WTC11 (cell line): ENCODE measurements around the gene SRRM2. TPM values are rescaled to one million over a fixed set of nuclear protein-coding genes. Genes with fewer than 3 reads are reported as not detected.

Experiments
- ATAC-seq: fragments of 200-7000 bp; cut with Tn5 transposase; 2 replicates; pipeline ENCODE4 v1.10.0; 2021; ENCODE audit warnings: mild to moderate bottlenecking, moderate library complexity
- CTCF ChIA-PET: fragments of 300-600 bp; sonication (Branson Sonifier 250); formaldehyde crosslinking; loops from one replicate; lab custom pipeline; 2021; ENCODE audit warnings: antibody characterized with exemption; lab: Charles Lee
- POLR2A ChIA-PET: fragments of 350-600 bp; sonication (Branson Sonifier 250); formaldehyde crosslinking; loops from one replicate; lab custom pipeline; 2021; ENCODE audit warnings: antibody characterized with exemption; lab: Charles Lee
- DNase-seq: peaks from one replicate; pipeline ENCODE4 v3.0.0; 2021; ENCODE audit warnings: low spot score
- H3K27ac Mint-ChIP-seq: 2 replicates; pipeline ENCODE4 v1.8.0; 2021; ENCODE audit warnings: mixed read lengths
- H3K27me3 Mint-ChIP-seq: 2 replicates; pipeline ENCODE4 v1.8.0; 2021; ENCODE audit warnings: low read depth, mild to moderate bottlenecking, moderate library complexity, mixed read lengths
- H3K36me3 Mint-ChIP-seq: 2 replicates; pipeline ENCODE4 v1.8.0; 2021; ENCODE audit warnings: mixed read lengths
- H3K4me1 Mint-ChIP-seq: 2 replicates; pipeline ENCODE4 v1.8.0; 2022; ENCODE audit warnings: mixed read lengths
- H3K4me3 Mint-ChIP-seq: 2 replicates; pipeline ENCODE4 v1.8.0; 2021; ENCODE audit warnings: mild to moderate bottlenecking, moderate library complexity, mixed read lengths
- H3K9me3 Mint-ChIP-seq: 2 replicates; pipeline ENCODE4 v1.8.0; 2021; ENCODE audit warnings: mixed read lengths
- AR ChIP-seq: fragments of 250-450 bp; sonication (Bioruptor Pico); IDR thresholded peaks from 2 replicates; pipeline ENCODE4 v1.9.0; 2021; ENCODE audit warnings: mild to moderate bottlenecking
- ATF1 ChIP-seq: sonication (generic); formaldehyde crosslinking; IDR thresholded peaks from 2 replicates; pipeline ENCODE4 v1.8.1; 2023; ENCODE audit warnings: mild to moderate bottlenecking, moderate library complexity, missing genetic modification reagents
- CBFB ChIP-seq: sonication (generic); formaldehyde crosslinking; IDR thresholded peaks from 2 replicates; pipeline ENCODE4 v1.8.1; 2022; ENCODE audit warnings: mild to moderate bottlenecking, low read depth, missing genetic modification reagents
- CREB1 ChIP-seq: sonication (generic); formaldehyde crosslinking; IDR thresholded peaks from 2 replicates; pipeline ENCODE4 v1.8.0; 2023; ENCODE audit warnings: mild to moderate bottlenecking, missing genetic modification reagents
- E2F5 ChIP-seq: sonication (generic); formaldehyde crosslinking; IDR thresholded peaks from 2 replicates; pipeline ENCODE4 v1.8.1; 2022; ENCODE audit warnings: mild to moderate bottlenecking, moderate library complexity, missing genetic modification reagents
- ETV6 ChIP-seq: sonication (generic); formaldehyde crosslinking; IDR thresholded peaks from 2 replicates; pipeline ENCODE4 v1.8.1; 2022; ENCODE audit warnings: mild to moderate bottlenecking, missing genetic modification reagents
- FOXJ3 ChIP-seq: sonication (generic); formaldehyde crosslinking; IDR thresholded peaks from 2 replicates; pipeline ENCODE4 v1.9.0; 2021; ENCODE audit warnings: missing genetic modification reagents, mild to moderate bottlenecking, borderline replicate concordance
- FOXK1 ChIP-seq: sonication (generic); formaldehyde crosslinking; IDR thresholded peaks from 2 replicates; pipeline ENCODE4 v1.8.0; 2022; ENCODE audit warnings: mild to moderate bottlenecking, moderate library complexity, missing genetic modification reagents
- FOXP4 ChIP-seq: sonication (generic); formaldehyde crosslinking; IDR thresholded peaks from 2 replicates; pipeline ENCODE4 v1.8.0; 2022; ENCODE audit warnings: mild to moderate bottlenecking, missing genetic modification reagents
- GABPB1 ChIP-seq: sonication (generic); formaldehyde crosslinking; IDR thresholded peaks from 2 replicates; pipeline ENCODE4 v1.8.1; 2023; ENCODE audit warnings: mild to moderate bottlenecking, missing genetic modification reagents
- GRHL2 ChIP-seq: fragments of 250-450 bp; sonication (Bioruptor Pico); IDR thresholded peaks from 2 replicates; pipeline ENCODE4 v1.8.0; 2022; ENCODE audit warnings: mild to moderate bottlenecking, moderate library complexity; ENCODE audit not compliant: insufficient replicate concordance, severe bottlenecking
- GTF2I ChIP-seq: fragments of 250-450 bp; sonication (Bioruptor Pico); conservative IDR thresholded peaks from 2 replicates; pipeline ENCODE4 v1.4.0; 2021; ENCODE audit warnings: mild to moderate bottlenecking
- HMGA2 ChIP-seq: fragments of 250-450 bp; sonication (Bioruptor Pico); IDR thresholded peaks from 2 replicates; pipeline ENCODE4 v1.4.0; 2021; ENCODE audit warnings: mild to moderate bottlenecking, moderate library complexity
- JUN ChIP-seq: sonication (generic); formaldehyde crosslinking; IDR thresholded peaks from 2 replicates; pipeline ENCODE4 v1.8.0; 2023; ENCODE audit warnings: mild to moderate bottlenecking, missing genetic modification reagents
- NFATC4 ChIP-seq: fragments of 250-450 bp; sonication (Bioruptor Pico); IDR thresholded peaks from 2 replicates; pipeline ENCODE4 v1.9.0; 2021; ENCODE audit warnings: mild to moderate bottlenecking
- OVOL2 ChIP-seq: fragments of 250-450 bp; sonication (Bioruptor Pico); IDR thresholded peaks from 2 replicates; pipeline ENCODE4 v1.9.0; 2021; ENCODE audit warnings: mild to moderate bottlenecking, borderline replicate concordance
- PRRX2 ChIP-seq: fragments of 250-450 bp; sonication (Bioruptor Pico); IDR thresholded peaks from 2 replicates; pipeline ENCODE4 v1.8.0; 2021; ENCODE audit warnings: mild to moderate bottlenecking
- SMAD3 ChIP-seq: sonication (generic); formaldehyde crosslinking; IDR thresholded peaks from 2 replicates; pipeline ENCODE4 v1.8.0; 2022; ENCODE audit warnings: missing genetic modification reagents, mild to moderate bottlenecking, borderline replicate concordance
- SOX15 ChIP-seq: fragments of 250-450 bp; sonication (Bioruptor Pico); IDR thresholded peaks from 2 replicates; pipeline ENCODE4 v1.9.0; 2021; ENCODE audit warnings: mild to moderate bottlenecking
- total RNA-seq: library from RNA; stranded (reverse); gene quantifications from 3 replicates; pipeline ENCODE4 v1.2.3, GENCODE V29; 2021
- TF ChIP-seq, protein P1 (sequence below): sonication (generic); formaldehyde crosslinking; IDR thresholded peaks from 2 replicates; pipeline ENCODE4 v1.8.1; 2023; ENCODE audit warnings: mild to moderate bottlenecking, moderate library complexity, missing genetic modification reagents
- TF ChIP-seq, protein P2 (sequence below): sonication (generic); formaldehyde crosslinking; IDR thresholded peaks from 2 replicates; pipeline ENCODE4 v1.8.0; 2023; ENCODE audit warnings: missing genetic modification reagents
- TF ChIP-seq, protein P3 (sequence below): fragments of 250-450 bp; sonication (Bioruptor Pico); IDR thresholded peaks from 2 replicates; pipeline ENCODE4 v1.9.0; 2021; ENCODE audit warnings: mild to moderate bottlenecking
- TF ChIP-seq, protein P4 (sequence below): fragments of 250-450 bp; sonication (Bioruptor Pico); IDR thresholded peaks from 2 replicates; pipeline ENCODE4 v1.9.0; 2021; ENCODE audit warnings: moderate library complexity, mild to moderate bottlenecking, inconsistent platforms, borderline replicate concordance
- TF ChIP-seq, protein P5 (sequence below): sonication (generic); formaldehyde crosslinking; IDR thresholded peaks from 2 replicates; pipeline ENCODE4 v1.8.1; 2023; ENCODE audit warnings: mild to moderate bottlenecking, missing genetic modification reagents, moderate library complexity

The SRRM2 gene
- total RNA-seq, 1 experiment from 2014 or later = 823 TPM

DNA sequence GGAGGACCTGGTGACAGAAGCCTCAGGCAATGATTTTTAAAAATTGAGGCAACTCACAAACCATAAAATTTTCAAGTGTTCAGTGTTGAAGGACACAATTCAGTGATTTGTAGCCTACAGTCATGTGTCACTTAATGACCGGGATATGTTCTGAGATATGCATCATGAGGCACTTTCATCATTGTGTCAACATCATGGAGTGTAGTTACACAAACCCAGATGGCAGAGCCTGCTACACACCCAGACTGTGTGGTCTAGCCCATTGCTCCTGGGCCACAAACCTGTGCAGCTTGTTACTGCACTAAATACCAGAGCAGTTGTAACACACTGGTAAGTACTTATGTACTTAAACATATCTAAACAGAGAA is 47.4 kb downstream of the SRRM2 start:
- TF ChIP-seq GRHL2 (CRISPR knock-in tag) (no peak), GABPB1 (no peak), SOX15 (no peak), HMGA2 (CRISPR knock-in tag) (no peak), NFATC4 (CRISPR knock-in tag) (no peak), OVOL2 (CRISPR knock-in tag) (no peak), PRRX2 (CRISPR knock-in tag) (no peak), FOXJ3 (CRISPR knock-in tag) (no peak), E2F5 (CRISPR knock-in tag) (no peak)
- TF ChIP-seq, protein P1, sequence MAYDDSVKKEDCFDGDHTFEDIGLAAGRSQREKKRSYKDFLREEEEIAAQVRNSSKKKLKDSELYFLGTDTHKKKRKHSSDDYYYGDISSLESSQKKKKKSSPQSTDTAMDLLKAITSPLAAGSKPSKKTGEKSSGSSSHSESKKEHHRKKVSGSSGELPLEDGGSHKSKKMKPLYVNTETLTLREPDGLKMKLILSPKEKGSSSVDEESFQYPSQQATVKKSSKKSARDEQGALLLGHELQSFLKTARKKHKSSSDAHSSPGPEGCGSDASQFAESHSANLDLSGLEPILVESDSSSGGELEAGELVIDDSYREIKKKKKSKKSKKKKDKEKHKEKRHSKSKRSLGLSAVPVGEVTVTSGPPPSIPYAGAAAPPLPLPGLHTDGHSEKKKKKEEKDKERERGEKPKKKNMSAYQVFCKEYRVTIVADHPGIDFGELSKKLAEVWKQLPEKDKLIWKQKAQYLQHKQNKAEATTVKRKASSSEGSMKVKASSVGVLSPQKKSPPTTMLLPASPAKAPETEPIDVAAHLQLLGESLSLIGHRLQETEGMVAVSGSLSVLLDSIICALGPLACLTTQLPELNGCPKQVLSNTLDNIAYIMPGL (CRISPR knock-in tag) = no peak
- TF ChIP-seq, protein P2, sequence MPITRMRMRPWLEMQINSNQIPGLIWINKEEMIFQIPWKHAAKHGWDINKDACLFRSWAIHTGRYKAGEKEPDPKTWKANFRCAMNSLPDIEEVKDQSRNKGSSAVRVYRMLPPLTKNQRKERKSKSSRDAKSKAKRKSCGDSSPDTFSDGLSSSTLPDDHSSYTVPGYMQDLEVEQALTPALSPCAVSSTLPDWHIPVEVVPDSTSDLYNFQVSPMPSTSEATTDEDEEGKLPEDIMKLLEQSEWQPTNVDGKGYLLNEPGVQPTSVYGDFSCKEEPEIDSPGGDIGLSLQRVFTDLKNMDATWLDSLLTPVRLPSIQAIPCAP (CRISPR knock-in tag) = no peak
- TF ChIP-seq, protein P3, sequence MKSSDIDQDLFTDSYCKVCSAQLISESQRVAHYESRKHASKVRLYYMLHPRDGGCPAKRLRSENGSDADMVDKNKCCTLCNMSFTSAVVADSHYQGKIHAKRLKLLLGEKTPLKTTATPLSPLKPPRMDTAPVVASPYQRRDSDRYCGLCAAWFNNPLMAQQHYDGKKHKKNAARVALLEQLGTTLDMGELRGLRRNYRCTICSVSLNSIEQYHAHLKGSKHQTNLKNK = no peak
- ChIA-PET CTCF (interaction anchor here (0.7 kb wide), 1 partner anchor 75 kb away, joined by 3 read pairs; no protein-coding TSS in a partner anchor), POLR2A (no interaction called here)
- peaks cover 14% of the 10 kb centered on the region for H3K27me3 Mint-ChIP-seq
- no peak for ATAC-seq
- DNase-seq = no peak
- H3K27ac Mint-ChIP-seq = no peak overlapping the region
- no peaks in the 10 kb centered on the region for H3K36me3 Mint-ChIP-seq
- peaks cover 16% of the 10 kb centered on the region for H3K9me3 Mint-ChIP-seq
- H3K4me1 Mint-ChIP-seq = no peaks in the 10 kb centered on the region
- no peak overlapping the region for H3K4me3 Mint-ChIP-seq

GRCh38 chr16:2803545-2804195 is 51.2 kb downstream of the SRRM2 start:
- H3K4me3 Mint-ChIP-seq = no peak overlapping the region
- POLR2A ChIA-PET = no interaction called here
- peaks cover 17% of the 10 kb centered on the region for H3K9me3 Mint-ChIP-seq
- no peak for TF ChIP-seq GABPB1
- no peak for TF ChIP-seq PRRX2 (CRISPR knock-in tag)
- TF ChIP-seq FOXK1 (CRISPR knock-in tag) = no peak
- TF ChIP-seq ETV6 (CRISPR knock-in tag) = no peak
- TF ChIP-seq FOXP4 = no peak
- no peak for TF ChIP-seq CREB1
- CTCF ChIA-PET = no interaction called here
- ATAC-seq (no peak), DNase-seq (no peak)
- no peaks in the 10 kb centered on the region for H3K4me1 Mint-ChIP-seq
- H3K27me3 Mint-ChIP-seq = peaks cover 23% of the 10 kb centered on the region
- H3K27ac Mint-ChIP-seq = no peak overlapping the region
- H3K36me3 Mint-ChIP-seq = no peaks in the 10 kb centered on the region

- CTCF ChIA-PET = no interaction called here
- H3K36me3 Mint-ChIP-seq = no peaks in the 10 kb centered on the region
- no peaks in the 10 kb centered on the region for H3K4me1 Mint-ChIP-seq
- peaks cover 31% of the 10 kb centered on the region for H3K27me3 Mint-ChIP-seq
- H3K27ac Mint-ChIP-seq = no peak overlapping the region
- DNase-seq (no peak), ATAC-seq (no peak)
- peaks cover 17% of the 10 kb centered on the region for H3K9me3 Mint-ChIP-seq
- no peak overlapping the region for H3K4me3 Mint-ChIP-seq
- POLR2A ChIA-PET = no interaction called here
- TF ChIP-seq GTF2I (CRISPR knock-in tag) = no peak
- no peak for TF ChIP-seq CBFB
- TF ChIP-seq SMAD3 = no peak
- no peak for TF ChIP-seq ATF1 (CRISPR knock-in tag)
- no peak for TF ChIP-seq GABPB1
- TF ChIP-seq, protein P4, sequence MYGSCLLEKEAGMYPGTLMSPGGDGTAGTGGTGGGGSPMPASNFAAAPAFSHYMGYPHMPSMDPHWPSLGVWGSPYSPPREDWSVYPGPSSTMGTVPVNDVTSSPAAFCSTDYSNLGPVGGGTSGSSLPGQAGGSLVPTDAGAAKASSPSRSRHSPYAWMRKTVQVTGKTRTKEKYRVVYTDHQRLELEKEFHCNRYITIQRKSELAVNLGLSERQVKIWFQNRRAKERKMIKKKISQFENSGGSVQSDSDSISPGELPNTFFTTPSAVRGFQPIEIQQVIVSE (CRISPR knock-in tag) = no peak
- TF ChIP-seq JUN = no peak
- no peak for TF ChIP-seq AR (CRISPR knock-in tag)
- TF ChIP-seq, protein P5, sequence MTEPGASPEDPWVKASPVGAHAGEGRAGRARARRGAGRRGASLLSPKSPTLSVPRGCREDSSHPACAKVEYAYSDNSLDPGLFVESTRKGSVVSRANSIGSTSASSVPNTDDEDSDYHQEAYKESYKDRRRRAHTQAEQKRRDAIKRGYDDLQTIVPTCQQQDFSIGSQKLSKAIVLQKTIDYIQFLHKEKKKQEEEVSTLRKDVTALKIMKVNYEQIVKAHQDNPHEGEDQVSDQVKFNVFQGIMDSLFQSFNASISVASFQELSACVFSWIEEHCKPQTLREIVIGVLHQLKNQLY (CRISPR knock-in tag) = no peak
Measured at GRCh38 chr16:2804728-2805127, 52.3 kb downstream of the SRRM2 start.
